GM21423 (cell line): ENCODE measurements around the gene FBXO42.
A peak's percentile ranks its signal among the peaks of the same experiment; 100 is the strongest.

Source experiments
- ATAC-seq: cut with Tn5 transposase; IDR thresholded peaks from one replicate; pipeline ENCODE4 v1.9.1; 2021; ENCODE audit warnings: mild to moderate bottlenecking, moderate library complexity; ENCODE audit not compliant: unreplicated experiment

FBXO42 gene

GRCh38 chr1:16244650-16245285 is 107.5 kb downstream of the FBXO42 start:
- ATAC-seq: no peak

- peak; percentile 62 for ATAC-seq
These were observed 108.2 kb downstream of the FBXO42 start for GRCh38 chr1:16243936-16244649.

GRCh38 chr1:16243215-16243610 is 109.1 kb downstream of the FBXO42 start:
- no peak for ATAC-seq

GRCh38 chr1:16242556-16243214 is 109.6 kb downstream of the FBXO42 start:
- no peak for ATAC-seq

- no peak for ATAC-seq
These were observed 111.0 kb downstream of the FBXO42 start for GRCh38 chr1:16241221-16241708.

GRCh38 chr1:16239972-16240491 is 112.2 kb downstream of the FBXO42 start:
- no peak for ATAC-seq

- ATAC-seq: no peak
These were observed 114.9 kb downstream of the FBXO42 start for GRCh38 chr1:16237343-16237830.

- ATAC-seq: peak; percentile 86
These were observed 115.6 kb downstream of the FBXO42 start, which contains the start of gene CPLANE2 for GRCh38 chr1:16236511-16237342. TSS of gene CPLANE2 (minus strand) at chr1:16237183. CDS start at chr1:16236742, 441 bp downstream.

- peak; percentile 40 for ATAC-seq
These were observed 116.3 kb downstream of the FBXO42 start for GRCh38 chr1:16235944-16236510.

- no peak for ATAC-seq
These were observed 116.9 kb downstream of the FBXO42 start for GRCh38 chr1:16235347-16235746.

- ATAC-seq: no peak
These were observed 118.8 kb downstream of the FBXO42 start for GRCh38 chr1:16233431-16233830.

GRCh38 chr1:16232316-16232710 is 120.0 kb downstream of the FBXO42 start:
- no peak for ATAC-seq

GRCh38 chr1:16231331-16232315 is 120.7 kb downstream of the FBXO42 start:
- ATAC-seq: no peak

GRCh38 chr1:16230744-16231143 is 121.5 kb downstream of the FBXO42 start:
- no peak for ATAC-seq

GRCh38 chr1:16229976-16230740 is 122.1 kb downstream of the FBXO42 start:
- ATAC-seq: no peak

- no peak for ATAC-seq
These were observed 125.6 kb downstream of the FBXO42 start for GRCh38 chr1:16226490-16227179.

GRCh38 chr1:16226129-16226489 is 126.2 kb downstream of the FBXO42 start:
- no peak for ATAC-seq

- ATAC-seq: no peak
These were observed 127.8 kb downstream of the FBXO42 start for GRCh38 chr1:16224472-16224871.
